ENCODE measurements around the gene NDUFV1. TPM values are rescaled to one million over a fixed set of nuclear protein-coding genes. Genes with fewer than 3 reads are reported as not detected.

The NDUFV1 gene
- total and polyA plus RNA-seq, 2 of the 4 experiments (the other 2 are of a cell fraction), result 120 to 133 TPM

GRCh38 chr11:67644042-67644441, 37.3 kb downstream of the NDUFV1 start (continued):
- TF ChIP-seq CTCF (conservative IDR thresholded peaks at IDR 0.05; ENCODE audit: low read depth, low read length) (0 out of 2 replicates have a peak, but pooled peaks have one; percentile 9), RCOR1 (IDR thresholded peaks at IDR 0.05; ENCODE audit: insufficient replicate concordance, low read length) (no peak)
